Thyroid gland (tissue), 4 donors: ENCODE results near the gene DSEL.

ENCODE experiments used
- POLR2A ChIP-seq, 2 donors: fragments of 450-650 bp; IDR thresholded peaks; one replicate each; pipeline ENCODE4 v1.6.1; 2017; ENCODE audit warnings: antibody characterized with exemption in 2 of 2, mild to moderate bottlenecking in 2 of 2, moderate library complexity in 1 of 2
- TF ChIP-seq, protein P1 (sequence below), 6 experiments: fragments of 200-600 bp in 3 of 6; fragments of 450-650 bp in 3 of 6; sonication (generic) in 3 of 6; IDR thresholded peaks; one replicate each; pipeline ENCODE4 v1.5.1; 2016 to 2019; ENCODE audit warnings: antibody characterized with exemption in 6 of 6, mild to moderate bottlenecking in 2 of 6, inconsistent platforms in 1 of 6, moderate library complexity in 1 of 6

DNA sequence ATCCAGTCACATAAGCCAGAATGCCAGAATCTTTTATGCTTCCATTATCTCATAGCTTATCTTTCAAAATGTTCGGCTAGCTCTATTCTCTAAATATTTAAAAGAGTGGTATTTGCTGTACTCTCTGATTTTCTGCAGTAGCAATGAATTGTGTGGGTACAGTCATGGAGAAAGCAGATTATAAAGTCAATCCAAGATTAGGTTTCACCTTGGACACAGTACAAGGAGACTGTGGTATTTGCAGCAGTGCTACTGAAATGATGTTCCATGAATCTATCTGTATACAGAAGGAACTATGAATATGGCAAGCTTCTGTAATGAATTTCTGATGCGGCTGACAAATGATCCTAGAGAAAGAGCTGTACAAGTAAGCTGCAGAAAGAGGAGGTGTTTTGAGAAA, 15.4 kb upstream of the DSEL start:
- TF ChIP-seq, protein P1, sequence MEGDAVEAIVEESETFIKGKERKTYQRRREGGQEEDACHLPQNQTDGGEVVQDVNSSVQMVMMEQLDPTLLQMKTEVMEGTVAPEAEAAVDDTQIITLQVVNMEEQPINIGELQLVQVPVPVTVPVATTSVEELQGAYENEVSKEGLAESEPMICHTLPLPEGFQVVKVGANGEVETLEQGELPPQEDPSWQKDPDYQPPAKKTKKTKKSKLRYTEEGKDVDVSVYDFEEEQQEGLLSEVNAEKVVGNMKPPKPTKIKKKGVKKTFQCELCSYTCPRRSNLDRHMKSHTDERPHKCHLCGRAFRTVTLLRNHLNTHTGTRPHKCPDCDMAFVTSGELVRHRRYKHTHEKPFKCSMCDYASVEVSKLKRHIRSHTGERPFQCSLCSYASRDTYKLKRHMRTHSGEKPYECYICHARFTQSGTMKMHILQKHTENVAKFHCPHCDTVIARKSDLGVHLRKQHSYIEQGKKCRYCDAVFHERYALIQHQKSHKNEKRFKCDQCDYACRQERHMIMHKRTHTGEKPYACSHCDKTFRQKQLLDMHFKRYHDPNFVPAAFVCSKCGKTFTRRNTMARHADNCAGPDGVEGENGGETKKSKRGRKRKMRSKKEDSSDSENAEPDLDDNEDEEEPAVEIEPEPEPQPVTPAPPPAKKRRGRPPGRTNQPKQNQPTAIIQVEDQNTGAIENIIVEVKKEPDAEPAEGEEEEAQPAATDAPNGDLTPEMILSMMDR (IDR thresholded peaks at IDR 0.05), result no peak
- no peak for TF ChIP-seq POLR2A (IDR thresholded peaks at IDR 0.05)
